Endothelial cell of umbilical vein (primary cell): Measurements from ENCODE around the gene EDN2.

ENCODE experiments used
- CTCF ChIP-seq, 2 donors: IDR thresholded peaks; 1 replicate in 1 of 2; 2 replicates in 1 of 2; pipeline ENCODE4 v1.5.1; 2011; ENCODE audit warnings: low read length in 2 of 2, mild to moderate bottlenecking in 2 of 2, moderate library complexity in 2 of 2, control low read depth in 1 of 2, inconsistent platforms in 1 of 2, low read depth in 1 of 2; ENCODE audit not compliant: insufficient read depth in 1 of 2; ENCODE audit errors: extremely low read depth in 1 of 2
- EZH2 ChIP-seq: IDR thresholded peaks from 2 replicates; pipeline ENCODE4 v1.6.1; 2012; ENCODE audit warnings: borderline replicate concordance, low read depth, mild to moderate bottlenecking, moderate library complexity, low read length, inconsistent platforms; ENCODE audit not compliant: severe bottlenecking
- FOS ChIP-seq: IDR thresholded peaks from 2 replicates; pipeline ENCODE4 v1.6.1; 2011; ENCODE audit warnings: mild to moderate bottlenecking, low read length, moderate library complexity, borderline replicate concordance; ENCODE audit not compliant: insufficient read depth
- GATA2 ChIP-seq: IDR thresholded peaks from 2 replicates; pipeline ENCODE4 v1.7.0; 2011; ENCODE audit warnings: low read depth, mild to moderate bottlenecking, moderate library complexity, mixed read lengths, low read length; ENCODE audit not compliant: insufficient read length, insufficient read depth
- JUN ChIP-seq: IDR thresholded peaks from 2 replicates; pipeline ENCODE4 v1.6.1; 2011; ENCODE audit warnings: borderline replicate concordance, low read depth; ENCODE audit not compliant: insufficient read length, insufficient read depth
- MAX ChIP-seq: IDR thresholded peaks from 2 replicates; pipeline ENCODE4 v1.6.1; 2011; ENCODE audit not compliant: insufficient read depth, insufficient read length
- MYC ChIP-seq: IDR thresholded peaks from one replicate; pipeline ENCODE4 v1.6.1; 2011; ENCODE audit warnings: mild to moderate bottlenecking, low read depth, low read length
- POLR2A ChIP-seq: IDR thresholded peaks from 2 replicates; pipeline ENCODE4 v1.6.1; 2012; ENCODE audit warnings: low read depth, mild to moderate bottlenecking, control low read depth, low read length
- POLR2AphosphoS5 ChIP-seq: IDR thresholded peaks from 2 replicates; pipeline ENCODE4 v1.6.1; 2012; ENCODE audit warnings: low read depth, mild to moderate bottlenecking, control low read depth, low read length, moderate library complexity; ENCODE audit not compliant: insufficient read depth

GRCh38 chr1:41479000-41479807 lies 5.3 kb downstream of the EDN2 start:
- TF ChIP-seq CTCF (IDR thresholded peaks at IDR 0.05; ENCODE audit: extremely low read depth in 1 of 2, insufficient read depth in 1 of 2, low read depth in 1 of 2, low read length in 2 of 2) (no peak), POLR2A (no peak), EZH2 (no peak), FOS (no peak), JUN (no peak), POLR2AphosphoS5 (no peak), MAX (no peak), MYC (no peak), GATA2 (no peak)
